K562 (cell line): ENCODE results near the gene CEP131. TPM values are rescaled to one million over a fixed set of nuclear protein-coding genes. Genes with fewer than 3 reads are reported as not detected.

Experiments
- ATAC-seq: fragments of 200-7000 bp; cut with Tn5 transposase; 3 replicates; pipeline ENCODE4 v1.9.1; 2020; ENCODE audit warnings: moderate library complexity
- BruUV-seq: library from RNA; stranded (reverse); fragments of 400-500 nt; replicated peaks from 2 replicates; lab custom pipeline; 2021; lab: Mats Ljungman, UMichigan
- CTCF ChIA-PET: fragments of 300-600 bp; formaldehyde crosslinking; extraction: SDS; loops from one replicate; lab custom pipeline; 2021; ENCODE audit warnings: low intra/inter-chr PET ratio; lab: Yijun Ruan, JAX
- POLR2A ChIA-PET: fragments of 300-600, 350-650 bp; sonication (Branson Sonifier 250); formaldehyde crosslinking; extraction: SDS; loops from one replicate; lab custom pipeline; 2021; ENCODE audit warnings: antibody characterized with exemption, inconsistent platforms; lab: Yijun Ruan, JAX
- DNase-seq, 4 experiments: peaks; one replicate each; pipeline versions ENCODE4 v3.0.0 to v3.0.0-alpha.2; 2011 to 2018; ENCODE audit warnings: low spot score in 3 of 4, mixed read lengths in 3 of 4; ENCODE audit errors: extremely low read depth in 1 of 4
- FAIRE-seq: peaks from 2 replicates; lab custom pipeline; 2011; peaks lifted over from hg19 to GRCh38; lab: Jason Lieb, UNC
- H2AFZ ChIP-seq: 2 replicates; pipeline ENCODE4 v1.6.0; 2011; ENCODE audit warnings: low read depth, low read length, control low read depth, inconsistent platforms
- H3K27ac ChIP-seq: fragments of 200-600 bp; 3 replicates; pipeline ENCODE4 v1.8.0; 2011; ENCODE audit warnings: low read depth, mild to moderate bottlenecking, control low read depth, inconsistent platforms, low read length, moderate library complexity, mixed read lengths; ENCODE audit errors: extremely low read depth
- H3K27me3 ChIP-seq, 2 experiments: fragments of 300-600 bp in 1 of 2; 2 replicates in 1 of 2; 3 replicates in 1 of 2; pipeline versions ENCODE4 v1.6.0 to v1.8.0; 2011; ENCODE audit warnings: inconsistent platforms in 2 of 2, low read length in 2 of 2, mild to moderate bottlenecking in 1 of 2, mixed read lengths in 1 of 2, moderate library complexity in 1 of 2; ENCODE audit not compliant: control insufficient read depth in 2 of 2, insufficient read depth in 2 of 2
- H3K36me3 ChIP-seq: fragments of 300-600 bp; 3 replicates; pipeline ENCODE4 v1.8.0; 2011; ENCODE audit warnings: mild to moderate bottlenecking, low read length, inconsistent platforms; ENCODE audit not compliant: control insufficient read depth, insufficient read depth
- H3K4me1 ChIP-seq, 2 experiments: fragments of 200-600 bp in 1 of 2; replicated peaks in 1 of 2; 2 replicates in 1 of 2; 3 replicates in 1 of 2; pipeline versions ENCODE4 v1.5.1 to v1.8.0; 2011; ENCODE audit warnings: inconsistent platforms in 2 of 2, low read length in 2 of 2, mild to moderate bottlenecking in 1 of 2, mixed read lengths in 1 of 2, moderate library complexity in 1 of 2; ENCODE audit not compliant: control insufficient read depth in 2 of 2, insufficient read depth in 2 of 2
- H3K4me2 ChIP-seq: 2 replicates; pipeline ENCODE4 v1.6.1; 2011; ENCODE audit warnings: low read length, control low read depth, inconsistent platforms, mixed read lengths; ENCODE audit not compliant: insufficient read depth
- H3K4me3 ChIP-seq: fragments of 200-600 bp; sonication (generic), shearing (Covaris generic); 2 replicates; pipeline ENCODE4 v1.5.1; 2016; ENCODE audit warnings: control low read depth, inconsistent platforms
- H3K79me2 ChIP-seq: fragments of 200-600 bp; 3 replicates; pipeline ENCODE4 v1.8.0; 2011; ENCODE audit warnings: low read length, inconsistent platforms; ENCODE audit not compliant: control insufficient read depth, insufficient read depth
- H3K9ac ChIP-seq, 2 experiments: 2 replicates each; pipeline versions ENCODE4 v1.6.0 to v1.6.1; 2011; ENCODE audit warnings: low read depth in 2 of 2, low read length in 2 of 2, control low read depth in 1 of 2, inconsistent platforms in 1 of 2, mild to moderate bottlenecking in 1 of 2, mixed read lengths in 1 of 2; ENCODE audit not compliant: insufficient read depth in 1 of 2
- H3K9me1 ChIP-seq: one replicate; pipeline ENCODE4 v1.6.0; 2011; ENCODE audit warnings: inconsistent platforms, mild to moderate bottlenecking, low read length, moderate library complexity; ENCODE audit not compliant: control insufficient read depth, insufficient read depth
- H3K9me3 ChIP-seq: replicated peaks from 2 replicates; pipeline ENCODE4 v1.5.1; 2011; ENCODE audit warnings: low read depth, low read length, inconsistent platforms; ENCODE audit not compliant: control insufficient read depth, insufficient read depth
- H4K20me1 ChIP-seq: replicated peaks from 2 replicates; pipeline ENCODE4 v1.6.1; 2011; ENCODE audit warnings: low read length, inconsistent platforms, mixed read lengths; ENCODE audit not compliant: control insufficient read depth, insufficient read depth
- GATAD2A ChIP-seq: fragments of 450-650 bp; IDR thresholded peaks from 2 replicates; pipeline ENCODE4 v1.6.1; 2017
- HDAC3 ChIP-seq: fragments of 450-650 bp; IDR thresholded peaks from 2 replicates; pipeline ENCODE4 v1.6.1; 2018; ENCODE audit warnings: borderline replicate concordance, mild to moderate bottlenecking, moderate library complexity; ENCODE audit not compliant: partially characterized antibody
- HMGXB4 ChIP-seq: sonication (generic); formaldehyde crosslinking; IDR thresholded peaks from 2 replicates; pipeline ENCODE4 v1.8.1; 2023; ENCODE audit warnings: mild to moderate bottlenecking, missing genetic modification reagents
- POLR2G ChIP-seq: fragments of 200-400 bp; formaldehyde crosslinking; IDR thresholded peaks from 2 replicates; pipeline ENCODE4 v1.6.1; 2017; ENCODE audit warnings: low read depth, mild to moderate bottlenecking, antibody characterized with exemption, low read length, moderate library complexity
- TEAD4 ChIP-seq, 2 experiments: sonication (generic) in 1 of 2; formaldehyde crosslinking in 1 of 2; IDR thresholded peaks; 2 replicates each; pipeline versions ENCODE4 v1.6.1 to v1.8.0; 2012 to 2022; ENCODE audit warnings: borderline replicate concordance in 1 of 2, inconsistent platforms in 1 of 2, low read length in 1 of 2, mild to moderate bottlenecking in 1 of 2, missing genetic modification reagents in 1 of 2
- THRAP3 ChIP-seq: fragments of 450-650 bp; IDR thresholded peaks from 2 replicates; pipeline ENCODE4 v1.6.1; 2016; ENCODE audit warnings: mild to moderate bottlenecking, inconsistent platforms, borderline replicate concordance
- TRIM24 ChIP-seq, 2 experiments: fragments of 450-650 bp; IDR thresholded peaks; 2 replicates each; pipeline ENCODE4 v1.6.1; 2016
- YY1 ChIP-seq, 3 experiments: IDR thresholded peaks; 2 replicates each; pipeline ENCODE4 v1.6.1; 2011; ENCODE audit warnings: low read length in 2 of 3, mild to moderate bottlenecking in 2 of 3, moderate library complexity in 2 of 3, borderline replicate concordance in 1 of 3, control low read depth in 1 of 3, low read depth in 1 of 3; ENCODE audit not compliant: insufficient read depth in 3 of 3, insufficient replicate concordance in 2 of 3, control insufficient read depth in 1 of 3, insufficient read length in 1 of 3; ENCODE audit errors: extremely low read depth in 1 of 3
- ZNF57 ChIP-seq: fragments of 450-650 bp; formaldehyde crosslinking; IDR thresholded peaks from 2 replicates; pipeline ENCODE4 v1.4.0; 2020; ENCODE audit warnings: mild to moderate bottlenecking, moderate library complexity
- ZNF583 ChIP-seq: fragments of 250-450 bp; sonication (Bioruptor Pico); IDR thresholded peaks from 2 replicates; pipeline ENCODE4 v1.4.0; 2020
- ZNF695 ChIP-seq: fragments of 450-650 bp; formaldehyde crosslinking; IDR thresholded peaks from 2 replicates; pipeline ENCODE4 v1.4.0; 2020; ENCODE audit warnings: mild to moderate bottlenecking, moderate library complexity
- WGBS: fragments of 100-300 bp; shearing (Covaris generic); methylation state at CpG from one replicate; pipeline ENCODE4 v1.1.6; 2016; ENCODE audit warnings: low coverage, mixed read lengths; ENCODE audit not compliant: insufficient coverage; ENCODE audit errors: missing lambda C conversion rate; 5-methylcytosine and 5-hydroxymethylcytosine counted together
- in situ Hi-C: fragments of 300-500 bp; cut with MboI; formaldehyde crosslinking; loops from 4 replicates; pipeline ENCODE4 v1.15.0; 2018; ENCODE audit warnings: inconsistent platforms, mixed read lengths
- intact Hi-C: fragments of 100-400 bp; cut with micrococcal nuclease; formaldehyde crosslinking; loops from 2 replicates; pipeline ENCODE4 v1.14.2; 2022
- polyA plus RNA-seq, 8 experiments: library from polyadenylated mRNA; depleted of rRNA in 4 of 8; stranded (reverse) in 5 of 8; unstranded in 3 of 8; fragments of >200 nt; fragmentation: Nextera tagmentation in 2 of 8; fragmentation: Illumina TruSeq in 1 of 8; extraction: Ambion mirVana in 2 of 8; extraction: Trizol in 1 of 8; gene quantifications; 2 replicates each; pipeline versions ENCODE4 v1.2.1 to v1.2.3, GENCODE V29; 2011 to 2014; ENCODE audit warnings: inconsistent platforms in 1 of 8, missing spikeins in 1 of 8
- total RNA-seq, 7 experiments: library from RNA; depleted of rRNA in 6 of 7; stranded (reverse); fragments of >200 nt in 6 of 7; fragmentation: Illumina TruSeq in 2 of 7; extraction: Trizol in 2 of 7; gene quantifications; 2 replicates each; pipeline versions ENCODE4 v1.2.1 to v1.2.3, GENCODE V29; 2011 to 2021; ENCODE audit warnings: low replicate concordance in 1 of 7
- TF ChIP-seq, protein P1 (sequence below): IDR thresholded peaks from 2 replicates; pipeline ENCODE4 v1.6.1; 2016; ENCODE audit warnings: missing genetic modification characterization, missing compliant biosample characterization

Gene CEP131
- total and polyA plus RNA-seq, 9 of the 15 experiments (the other 6 are each of a cell fraction or from before 2014, with no cell fraction given), result 0.24 to 21.2 (median 2.3) TPM

- CTCF ChIA-PET, result no interaction called here
- Histone ChIP-seq H3K27ac (no peak overlapping the region), H3K9me1 (no peaks in the 10 kb centered on the region), H3K4me2 (no peak overlapping the region), H3K9me3 (no peaks in the 10 kb centered on the region), H3K36me3 (peaks cover 66% of the 10 kb centered on the region; the same call in 2 of the 3 replicates)
- intact Hi-C loops, result no loop called here
- FAIRE-seq, result no peak
- TF ChIP-seq POLR2G (peak; percentile 40; the same call in 1 of the 2 replicates), HDAC3 (no peak), YY1 (IDR thresholded peaks at IDR 0.05; ENCODE audit: borderline replicate concordance in 1 of 3, control insufficient read depth in 1 of 3, extremely low read depth in 1 of 3, insufficient read depth in 3 of 3, insufficient read length in 1 of 3, insufficient replicate concordance in 2 of 3, low read depth in 1 of 3, low read length in 2 of 3) (no peak)
- TF ChIP-seq, all 486 proteins: peak for 1
- H3K4me1 ChIP-seq, result peaks cover 0 to 45% of the 10 kb centered on the region in 2 experiments; a peak in 2 of 5 replicates
- ATAC-seq (no peak), DNase-seq (no peak)
- no peaks in the 10 kb centered on the region for H3K27me3 ChIP-seq
- in situ Hi-C loops, result no loop called here
- H3K79me2 ChIP-seq, result no peaks in the 10 kb centered on the region
- no TSS peak for BruUV-seq
- POLR2A ChIA-PET, result no interaction called here
- no peak overlapping the region for H2AFZ ChIP-seq
- no peaks in the 10 kb centered on the region; the same call in 1 of the 2 replicates for H4K20me1 ChIP-seq
- H3K9ac ChIP-seq, result peak overlapping the region in 1 of 2 experiments; percentile 17; a peak in 1 of 4 replicates
- no peak overlapping the region for H3K4me3 ChIP-seq
- WGBS, result 93% methylated on average over 10 of the region's 19 CpGs
These were observed 37.9 kb upstream of the CEP131 start for GRCh38 chr17:81260641-81261040.

DNA sequence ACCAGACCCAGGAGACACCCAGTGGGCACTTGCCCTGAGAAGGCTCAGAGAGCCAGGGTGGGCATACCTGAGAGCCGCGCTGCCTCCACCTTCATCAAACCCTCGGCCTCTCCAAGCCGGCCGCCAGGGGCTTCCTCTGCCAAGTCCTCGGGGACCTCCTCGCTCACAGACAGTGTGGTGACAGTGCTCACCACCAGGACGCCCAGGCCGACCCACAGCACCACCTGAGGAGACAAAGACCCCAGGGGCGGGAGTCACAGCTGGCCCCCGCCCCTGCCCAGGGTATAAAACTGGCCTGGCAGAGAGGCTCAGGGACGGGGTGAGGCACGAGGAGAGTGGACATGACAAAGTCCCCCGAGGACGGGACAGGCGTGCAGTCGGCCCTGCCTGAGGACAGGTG lies 37.4 kb upstream of the CEP131 start:
- in situ Hi-C loops (no loop called here), intact Hi-C loops (no loop called here)
- Histone ChIP-seq H3K4me2 (no peak overlapping the region), H3K4me1 (peaks cover 0 to 49% of the 10 kb centered on the region in 2 experiments; a peak in 2 of 5 replicates), H3K9me1 (no peaks in the 10 kb centered on the region), H3K36me3 (peaks cover 62% of the 10 kb centered on the region; the same call in 2 of the 3 replicates), H3K27ac (no peak overlapping the region), H3K79me2 (no peaks in the 10 kb centered on the region), H3K27me3 (no peaks in the 10 kb centered on the region), H3K4me3 (no peak overlapping the region), H2AFZ (no peak overlapping the region), H3K9ac (peak overlapping the region in 1 of 2 experiments; percentile 80; a peak in 2 of 4 replicates), H4K20me1 (no peaks in the 10 kb centered on the region; the same call in 1 of the 2 replicates), H3K9me3 (no peaks in the 10 kb centered on the region)
- ATAC-seq (no peak), FAIRE-seq (no peak), DNase-seq (no peak)
- WGBS, result 93% methylated on average over 13 of the region's 17 CpGs
- no TSS peak for BruUV-seq
- ChIA-PET POLR2A (no interaction called here), CTCF (no interaction called here)
- no peak for TF ChIP-seq TRIM24 (IDR thresholded peaks at IDR 0.05)
- no peak for TF ChIP-seq ZNF583
- no peak for TF ChIP-seq THRAP3
- no peak for TF ChIP-seq ZNF57 (CRISPR knock-in tag)
- TF ChIP-seq, protein P1, sequence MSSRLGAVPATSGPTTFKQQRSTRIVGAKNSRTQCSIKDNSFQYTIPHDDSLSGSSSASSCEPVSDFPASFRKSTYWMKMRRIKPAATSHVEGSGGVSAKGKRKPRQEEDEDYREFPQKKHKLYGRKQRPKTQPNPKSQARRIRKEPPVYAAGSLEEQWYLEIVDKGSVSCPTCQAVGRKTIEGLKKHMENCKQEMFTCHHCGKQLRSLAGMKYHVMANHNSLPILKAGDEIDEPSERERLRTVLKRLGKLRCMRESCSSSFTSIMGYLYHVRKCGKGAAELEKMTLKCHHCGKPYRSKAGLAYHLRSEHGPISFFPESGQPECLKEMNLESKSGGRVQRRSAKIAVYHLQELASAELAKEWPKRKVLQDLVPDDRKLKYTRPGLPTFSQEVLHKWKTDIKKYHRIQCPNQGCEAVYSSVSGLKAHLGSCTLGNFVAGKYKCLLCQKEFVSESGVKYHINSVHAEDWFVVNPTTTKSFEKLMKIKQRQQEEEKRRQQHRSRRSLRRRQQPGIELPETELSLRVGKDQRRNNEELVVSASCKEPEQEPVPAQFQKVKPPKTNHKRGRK (tag), result no peak
- TF ChIP-seq ZNF695, result no peak
- TF ChIP-seq TEAD4 (IDR thresholded peaks at IDR 0.05; ENCODE audit: low read length), result no peak
- no peak for TF ChIP-seq TEAD4 (CRISPR knock-in tag; IDR thresholded peaks at IDR 0.05; ENCODE audit: borderline replicate concordance)
- TF ChIP-seq GATAD2A, result no peak
- TF ChIP-seq HMGXB4, result no peak
